Liver (tissue), 9 donors: ENCODE results near the gene SLK. TPM values are rescaled to one million over a fixed set of nuclear protein-coding genes. Genes with fewer than 3 reads are reported as not detected.

Experiments
- DNase-seq: peaks from one replicate; pipeline ENCODE4 v3.0.0-alpha.2; 2017; ENCODE audit warnings: low spot score
- H3K27ac ChIP-seq, 2 donors: one replicate each; pipeline ENCODE4 v1.7.0; 2013; ENCODE audit warnings: inconsistent platforms in 2 of 2, low read length in 2 of 2, control low read depth in 1 of 2, low read depth in 1 of 2, mild to moderate bottlenecking in 1 of 2
- H3K27me3 ChIP-seq, 4 donors: one replicate each; pipeline versions ENCODE4 v1.6.1 to v1.7.0; 2013; ENCODE audit warnings: low read length in 3 of 4, inconsistent platforms in 1 of 4, mild to moderate bottlenecking in 1 of 4, moderate library complexity in 1 of 4; ENCODE audit not compliant: control insufficient read depth in 4 of 4, insufficient read depth in 4 of 4
- H3K36me3 ChIP-seq, 4 donors: one replicate each; pipeline versions ENCODE4 v1.6.1 to v1.7.0; 2013; ENCODE audit warnings: low read length in 3 of 4, mild to moderate bottlenecking in 3 of 4, low read depth in 1 of 4, moderate library complexity in 1 of 4; ENCODE audit not compliant: control insufficient read depth in 4 of 4, insufficient read depth in 3 of 4
- H3K4me1 ChIP-seq, 4 donors: one replicate each; pipeline versions ENCODE4 v1.6.1 to v1.7.0; 2013; ENCODE audit warnings: low read length in 3 of 4, mild to moderate bottlenecking in 3 of 4, moderate library complexity in 1 of 4; ENCODE audit not compliant: control insufficient read depth in 4 of 4, insufficient read depth in 4 of 4
- H3K4me3 ChIP-seq, 3 donors: one replicate each; pipeline versions ENCODE4 v1.6.1 to v1.7.0; 2013; ENCODE audit warnings: low read length in 3 of 3, control low read depth in 1 of 3, low read depth in 1 of 3, mild to moderate bottlenecking in 1 of 3
- H3K9ac ChIP-seq, 2 donors: one replicate each; pipeline ENCODE4 v1.7.0; 2013; ENCODE audit warnings: low read length in 2 of 2, mild to moderate bottlenecking in 2 of 2, moderate library complexity in 2 of 2, control low read depth in 1 of 2, low read depth in 1 of 2
- H3K9me3 ChIP-seq, 4 donors: one replicate each; pipeline versions ENCODE4 v1.6.1 to v1.7.0; 2013; ENCODE audit warnings: low read length in 3 of 4; ENCODE audit not compliant: control insufficient read depth in 4 of 4
- EGR1 ChIP-seq, 2 donors: IDR thresholded peaks; 2 replicates each; pipeline ENCODE4 v1.6.1; 2016 to 2018; ENCODE audit warnings: antibody characterized with exemption in 2 of 2, low read depth in 2 of 2
- FOXA1 ChIP-seq: IDR thresholded peaks from 2 replicates; pipeline ENCODE4 v1.6.1; 2016; ENCODE audit warnings: antibody characterized with exemption
- FOXA2 ChIP-seq: IDR thresholded peaks from 2 replicates; pipeline ENCODE4 v1.6.1; 2016; ENCODE audit warnings: antibody characterized with exemption
- GABPA ChIP-seq, 2 donors: IDR thresholded peaks in 1 of 2; conservative IDR thresholded peaks in 1 of 2; 2 replicates each; pipeline ENCODE4 v1.6.1; 2016; ENCODE audit warnings: antibody characterized with exemption in 2 of 2, mild to moderate bottlenecking in 1 of 2, moderate library complexity in 1 of 2
- HNF4A ChIP-seq, 2 donors: conservative IDR thresholded peaks; 2 replicates each; pipeline ENCODE4 v1.6.1; 2016; ENCODE audit warnings: antibody characterized with exemption in 2 of 2, mild to moderate bottlenecking in 2 of 2
- HNF4G ChIP-seq: IDR thresholded peaks from 2 replicates; pipeline ENCODE4 v1.6.1; 2016; ENCODE audit warnings: antibody characterized with exemption
- JUND ChIP-seq, 2 donors: IDR thresholded peaks; 2 replicates each; pipeline ENCODE4 v1.6.1; 2016; ENCODE audit warnings: antibody characterized with exemption in 2 of 2
- NR2F2 ChIP-seq: IDR thresholded peaks from 2 replicates; pipeline ENCODE4 v1.6.1; 2016; ENCODE audit warnings: antibody characterized with exemption
- RAD21 ChIP-seq, 2 donors: IDR thresholded peaks; 2 replicates each; pipeline ENCODE4 v1.6.1; 2016; ENCODE audit warnings: antibody characterized with exemption in 2 of 2, mild to moderate bottlenecking in 2 of 2
- SP1 ChIP-seq: IDR thresholded peaks from 2 replicates; pipeline ENCODE4 v1.6.1; 2018; ENCODE audit warnings: antibody characterized with exemption, mild to moderate bottlenecking
- TAF1 ChIP-seq: conservative IDR thresholded peaks from 2 replicates; pipeline ENCODE4 v1.6.1; 2016; ENCODE audit warnings: antibody characterized with exemption, mild to moderate bottlenecking
- YY1 ChIP-seq: IDR thresholded peaks from 2 replicates; pipeline ENCODE4 v1.6.1; 2016; ENCODE audit warnings: antibody characterized with exemption, mild to moderate bottlenecking
- WGBS: extraction: QIAGEN DNeasy Blood & Tissue Kit; methylation state at CpG from one replicate; pipeline ENCODE4 v1.1.7; 2013; 5-methylcytosine and 5-hydroxymethylcytosine counted together
- polyA plus RNA-seq, 2 donors: library from polyadenylated mRNA; stranded (reverse) in 1 of 2; unstranded in 1 of 2; fragments of 200-250 nt in 1 of 2; fragments of >200 nt in 1 of 2; fragmentation: Nextera tagmentation in 1 of 2; extraction: Ambion mirVana in 1 of 2; gene quantifications; one replicate each; pipeline versions ENCODE4 v1.2.1 to v1.2.3, GENCODE V29; 2013 to 2015
- total RNA-seq, 2 donors: library from RNA; depleted of rRNA; stranded (reverse); fragments of >200 nt; gene quantifications; one replicate each; pipeline ENCODE4 v1.2.3, GENCODE V29; 2014
- TF ChIP-seq, protein P1 (sequence below): IDR thresholded peaks from 2 replicates; pipeline ENCODE4 v1.6.1; 2016; ENCODE audit warnings: antibody characterized with exemption
- TF ChIP-seq, protein P2 (sequence below): IDR thresholded peaks from 2 replicates; pipeline ENCODE4 v1.6.1; 2016; ENCODE audit warnings: antibody characterized with exemption
- TF ChIP-seq, protein P3 (sequence below): fragments of 150-350 bp; IDR thresholded peaks from 2 replicates; pipeline ENCODE4 v1.5.1; 2017; ENCODE audit warnings: improper control_type of control experiment, low read depth, low read length; ENCODE audit not compliant: missing input control
- TF ChIP-seq, protein P4 (sequence below): IDR thresholded peaks from 2 replicates; pipeline ENCODE4 v1.6.1; 2016; ENCODE audit warnings: antibody characterized with exemption, mild to moderate bottlenecking
- donor health status: healthy.
- donor health status: healthy.
- donor health status: healthy.
- donor health status: healthy.
- donor health status: healthy.

Gene SLK
- total and polyA plus RNA-seq, 4 donors = 3.9 to 20.3 (median 12.4) TPM

DNA sequence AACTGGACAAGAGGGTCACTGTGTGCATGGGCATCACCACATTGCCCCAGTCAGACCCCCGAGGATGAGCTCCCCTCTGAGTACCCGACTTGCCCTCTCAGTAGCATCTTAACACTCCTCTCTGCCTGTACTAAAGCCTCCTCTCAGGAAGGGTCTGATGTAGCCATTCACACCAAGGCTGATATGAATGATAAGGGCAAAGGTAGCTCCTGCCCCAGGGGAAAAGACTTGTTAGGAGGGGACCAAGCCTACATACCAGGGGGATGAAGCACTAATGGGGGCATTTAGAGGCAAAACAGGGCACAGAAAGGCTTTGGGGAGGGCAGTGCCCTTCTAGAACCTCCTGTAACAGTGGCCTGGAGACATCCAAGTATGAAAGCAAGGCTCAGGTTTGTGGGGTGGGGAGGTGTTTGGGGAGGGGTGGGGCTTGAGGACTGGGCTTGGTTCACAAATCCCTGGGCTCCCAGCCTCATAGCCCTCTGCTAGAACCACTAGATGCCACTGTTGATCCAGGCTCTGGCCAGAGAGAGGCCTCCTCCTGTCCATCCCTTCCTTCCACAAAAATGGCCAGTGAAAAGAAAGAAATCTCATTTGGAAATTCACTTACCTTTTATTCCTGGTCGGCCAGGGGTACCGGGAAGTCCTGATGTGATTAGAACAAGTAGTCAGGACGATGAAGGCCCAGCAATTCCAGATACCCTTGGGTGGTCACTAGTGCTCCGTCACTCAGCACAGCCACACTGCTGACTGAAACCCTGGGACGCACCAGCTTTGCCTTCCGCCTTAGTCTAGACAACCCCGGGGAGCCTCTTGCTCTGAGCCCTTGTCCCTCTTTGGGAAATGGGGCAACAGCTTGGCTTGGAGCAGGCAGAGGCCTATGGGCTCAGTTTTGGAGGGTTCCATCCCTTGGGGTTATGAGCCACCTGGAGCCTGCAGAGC lies 78.5 kb downstream of the SLK start:
- no peak overlapping the region for H3K4me3 ChIP-seq
- H3K9me3 ChIP-seq = no peaks in the 10 kb centered on the region
- H3K9ac ChIP-seq = no peak overlapping the region
- no peak overlapping the region for H3K27ac ChIP-seq
- no peaks in the 10 kb centered on the region for H3K27me3 ChIP-seq
- no peak for TF ChIP-seq TAF1
- no peak for TF ChIP-seq EGR1 (IDR thresholded peaks at IDR 0.05; ENCODE audit: low read depth in 2 of 2)
- TF ChIP-seq, protein P1, sequence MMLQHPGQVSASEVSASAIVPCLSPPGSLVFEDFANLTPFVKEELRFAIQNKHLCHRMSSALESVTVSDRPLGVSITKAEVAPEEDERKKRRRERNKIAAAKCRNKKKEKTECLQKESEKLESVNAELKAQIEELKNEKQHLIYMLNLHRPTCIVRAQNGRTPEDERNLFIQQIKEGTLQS = no peak
- no peak for TF ChIP-seq JUND (IDR thresholded peaks at IDR 0.05)
- peak; percentile 89 to 93 for TF ChIP-seq RAD21 (IDR thresholded peaks at IDR 0.05)
- no peak for TF ChIP-seq SP1
- TF ChIP-seq NR2F2 = no peak
- TF ChIP-seq, protein P2, sequence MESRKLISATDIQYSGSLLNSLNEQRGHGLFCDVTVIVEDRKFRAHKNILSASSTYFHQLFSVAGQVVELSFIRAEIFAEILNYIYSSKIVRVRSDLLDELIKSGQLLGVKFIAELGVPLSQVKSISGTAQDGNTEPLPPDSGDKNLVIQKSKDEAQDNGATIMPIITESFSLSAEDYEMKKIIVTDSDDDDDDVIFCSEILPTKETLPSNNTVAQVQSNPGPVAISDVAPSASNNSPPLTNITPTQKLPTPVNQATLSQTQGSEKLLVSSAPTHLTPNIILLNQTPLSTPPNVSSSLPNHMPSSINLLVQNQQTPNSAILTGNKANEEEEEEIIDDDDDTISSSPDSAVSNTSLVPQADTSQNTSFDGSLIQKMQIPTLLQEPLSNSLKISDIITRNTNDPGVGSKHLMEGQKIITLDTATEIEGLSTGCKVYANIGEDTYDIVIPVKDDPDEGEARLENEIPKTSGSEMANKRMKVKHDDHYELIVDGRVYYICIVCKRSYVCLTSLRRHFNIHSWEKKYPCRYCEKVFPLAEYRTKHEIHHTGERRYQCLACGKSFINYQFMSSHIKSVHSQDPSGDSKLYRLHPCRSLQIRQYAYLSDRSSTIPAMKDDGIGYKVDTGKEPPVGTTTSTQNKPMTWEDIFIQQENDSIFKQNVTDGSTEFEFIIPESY = no peak
- TF ChIP-seq FOXA2 = no peak
- TF ChIP-seq, protein P3, sequence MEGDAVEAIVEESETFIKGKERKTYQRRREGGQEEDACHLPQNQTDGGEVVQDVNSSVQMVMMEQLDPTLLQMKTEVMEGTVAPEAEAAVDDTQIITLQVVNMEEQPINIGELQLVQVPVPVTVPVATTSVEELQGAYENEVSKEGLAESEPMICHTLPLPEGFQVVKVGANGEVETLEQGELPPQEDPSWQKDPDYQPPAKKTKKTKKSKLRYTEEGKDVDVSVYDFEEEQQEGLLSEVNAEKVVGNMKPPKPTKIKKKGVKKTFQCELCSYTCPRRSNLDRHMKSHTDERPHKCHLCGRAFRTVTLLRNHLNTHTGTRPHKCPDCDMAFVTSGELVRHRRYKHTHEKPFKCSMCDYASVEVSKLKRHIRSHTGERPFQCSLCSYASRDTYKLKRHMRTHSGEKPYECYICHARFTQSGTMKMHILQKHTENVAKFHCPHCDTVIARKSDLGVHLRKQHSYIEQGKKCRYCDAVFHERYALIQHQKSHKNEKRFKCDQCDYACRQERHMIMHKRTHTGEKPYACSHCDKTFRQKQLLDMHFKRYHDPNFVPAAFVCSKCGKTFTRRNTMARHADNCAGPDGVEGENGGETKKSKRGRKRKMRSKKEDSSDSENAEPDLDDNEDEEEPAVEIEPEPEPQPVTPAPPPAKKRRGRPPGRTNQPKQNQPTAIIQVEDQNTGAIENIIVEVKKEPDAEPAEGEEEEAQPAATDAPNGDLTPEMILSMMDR = peak; percentile 76
- no peak for TF ChIP-seq GABPA (IDR thresholded peaks at IDR 0.05 in 1 of 2, conservative IDR thresholded peaks at IDR 0.05 in 1 of 2)
- no peaks in the 10 kb centered on the region for H3K36me3 ChIP-seq
- no peaks in the 10 kb centered on the region for H3K4me1 ChIP-seq
- WGBS = 70% methylated on average over 9 of the region's 9 CpGs
- peak; percentile 26 for DNase-seq

DNA sequence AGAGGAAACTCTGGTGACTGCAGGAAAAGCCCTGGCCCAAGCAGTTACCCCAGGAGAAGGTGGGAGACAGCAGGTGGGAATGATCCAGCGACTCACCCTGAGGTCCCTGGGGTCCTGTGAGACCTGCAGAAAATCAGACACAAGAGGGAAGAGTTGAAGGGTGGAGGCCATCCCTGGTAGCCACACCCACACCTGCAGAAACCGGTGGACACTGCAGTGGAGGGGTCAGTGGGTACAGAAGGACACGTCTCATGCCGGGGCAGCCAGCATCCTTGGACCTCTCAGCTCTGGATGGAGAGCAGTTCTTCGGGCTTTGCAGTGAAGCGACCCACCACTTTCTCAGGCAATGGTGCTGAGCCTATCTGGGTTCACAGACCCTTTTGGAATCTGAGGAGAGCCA lies 79.7 kb downstream of the SLK start:
- Histone ChIP-seq H3K4me3 (no peak overlapping the region), H3K27me3 (no peaks in the 10 kb centered on the region), H3K4me1 (no peaks in the 10 kb centered on the region), H3K9ac (no peak overlapping the region), H3K27ac (no peak overlapping the region), H3K9me3 (no peaks in the 10 kb centered on the region), H3K36me3 (no peaks in the 10 kb centered on the region)
- DNase-seq = no peak
- WGBS = 90% methylated on average over 6 of the region's 6 CpGs
- TF ChIP-seq, protein P1 = no peak
- TF ChIP-seq, protein P2 = no peak
- TF ChIP-seq, protein P4, sequence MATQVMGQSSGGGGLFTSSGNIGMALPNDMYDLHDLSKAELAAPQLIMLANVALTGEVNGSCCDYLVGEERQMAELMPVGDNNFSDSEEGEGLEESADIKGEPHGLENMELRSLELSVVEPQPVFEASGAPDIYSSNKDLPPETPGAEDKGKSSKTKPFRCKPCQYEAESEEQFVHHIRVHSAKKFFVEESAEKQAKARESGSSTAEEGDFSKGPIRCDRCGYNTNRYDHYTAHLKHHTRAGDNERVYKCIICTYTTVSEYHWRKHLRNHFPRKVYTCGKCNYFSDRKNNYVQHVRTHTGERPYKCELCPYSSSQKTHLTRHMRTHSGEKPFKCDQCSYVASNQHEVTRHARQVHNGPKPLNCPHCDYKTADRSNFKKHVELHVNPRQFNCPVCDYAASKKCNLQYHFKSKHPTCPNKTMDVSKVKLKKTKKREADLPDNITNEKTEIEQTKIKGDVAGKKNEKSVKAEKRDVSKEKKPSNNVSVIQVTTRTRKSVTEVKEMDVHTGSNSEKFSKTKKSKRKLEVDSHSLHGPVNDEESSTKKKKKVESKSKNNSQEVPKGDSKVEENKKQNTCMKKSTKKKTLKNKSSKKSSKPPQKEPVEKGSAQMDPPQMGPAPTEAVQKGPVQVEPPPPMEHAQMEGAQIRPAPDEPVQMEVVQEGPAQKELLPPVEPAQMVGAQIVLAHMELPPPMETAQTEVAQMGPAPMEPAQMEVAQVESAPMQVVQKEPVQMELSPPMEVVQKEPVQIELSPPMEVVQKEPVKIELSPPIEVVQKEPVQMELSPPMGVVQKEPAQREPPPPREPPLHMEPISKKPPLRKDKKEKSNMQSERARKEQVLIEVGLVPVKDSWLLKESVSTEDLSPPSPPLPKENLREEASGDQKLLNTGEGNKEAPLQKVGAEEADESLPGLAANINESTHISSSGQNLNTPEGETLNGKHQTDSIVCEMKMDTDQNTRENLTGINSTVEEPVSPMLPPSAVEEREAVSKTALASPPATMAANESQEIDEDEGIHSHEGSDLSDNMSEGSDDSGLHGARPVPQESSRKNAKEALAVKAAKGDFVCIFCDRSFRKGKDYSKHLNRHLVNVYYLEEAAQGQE = no peak
- TF ChIP-seq FOXA1 (no peak), HNF4G (no peak), SP1 (no peak), NR2F2 (no peak), EGR1 (IDR thresholded peaks at IDR 0.05; ENCODE audit: low read depth in 2 of 2) (no peak), FOXA2 (no peak), JUND (IDR thresholded peaks at IDR 0.05) (no peak), GABPA (IDR thresholded peaks at IDR 0.05 in 1 of 2, conservative IDR thresholded peaks at IDR 0.05 in 1 of 2) (no peak), HNF4A (conservative IDR thresholded peaks at IDR 0.05) (no peak), RAD21 (IDR thresholded peaks at IDR 0.05) (no peak), YY1 (no peak)
